GM12878 (cell line): Measurements from ENCODE around the gene POLR2B. TPM values are rescaled to one million over a fixed set of nuclear protein-coding genes. Genes with fewer than 3 reads are reported as not detected.

Experiments used
- ATAC-seq: fragments of 200-7000 bp; cut with Tn5 transposase; 3 replicates; pipeline ENCODE4 v1.9.1; 2020; ENCODE audit warnings: mild to moderate bottlenecking, moderate library complexity
- BruUV-seq: library from RNA; stranded (reverse); fragments of 400-500 nt; replicated peaks from 2 replicates; lab custom pipeline; 2021; lab: Mats Ljungman, UMichigan
- CTCF ChIA-PET: fragments of 300-600 bp; sonication (Branson Sonifier 250); formaldehyde crosslinking; extraction: SDS; loops from one replicate; lab custom pipeline; 2021; ENCODE audit warnings: inconsistent platforms; lab: Yijun Ruan, JAX
- POLR2A ChIA-PET: fragments of 350-600 bp; formaldehyde crosslinking; extraction: SDS; loops from one replicate; lab custom pipeline; 2021; ENCODE audit warnings: inconsistent platforms; lab: Charles Lee
- RAD21 ChIA-PET: fragments of 300-600 bp; sonication (Branson Sonifier 250); formaldehyde crosslinking; loops from one replicate; lab custom pipeline; 2023; ENCODE audit warnings: antibody characterized with exemption; ENCODE audit not compliant: unreplicated experiment; lab: Charles Lee
- SMC1A ChIA-PET: fragments of 300-600 bp; sonication (Branson Sonifier 250); formaldehyde crosslinking; loops from one replicate; lab custom pipeline; 2023; ENCODE audit not compliant: unreplicated experiment, uncharacterized antibody; lab: Charles Lee
- DNase-seq: peaks from one replicate; pipeline ENCODE4 v3.0.0-alpha.2; 2011; ENCODE audit warnings: low read depth, low spot score
- FAIRE-seq: peaks from 3 replicates; lab custom pipeline; 2011; peaks lifted over from hg19 to GRCh38; lab: Jason Lieb, UNC
- H2AFZ ChIP-seq: 2 replicates; pipeline ENCODE4 v1.6.0; 2011; ENCODE audit warnings: low read depth, low read length, control low read depth; ENCODE audit not compliant: control insufficient read depth
- H3K27ac ChIP-seq: 2 replicates; pipeline ENCODE4 v1.5.1; 2011; ENCODE audit warnings: control low read depth; ENCODE audit not compliant: control insufficient read depth, insufficient read depth
- H3K27me3 ChIP-seq, 2 experiments: replicated peaks in 1 of 2; 2 replicates each; pipeline versions ENCODE4 v1.6.0 to v1.6.1; 2011; ENCODE audit warnings: low read length in 1 of 2; ENCODE audit not compliant: control insufficient read depth in 2 of 2, insufficient read depth in 2 of 2
- H3K36me3 ChIP-seq, 2 experiments: 2 replicates each; pipeline ENCODE4 v1.5.1; 2011; ENCODE audit warnings: low read length in 1 of 2; ENCODE audit not compliant: control insufficient read depth in 2 of 2, insufficient read depth in 2 of 2
- H3K4me1 ChIP-seq: 2 replicates; pipeline ENCODE4 v1.6.1; 2011; ENCODE audit warnings: mild to moderate bottlenecking, low read length, moderate library complexity, mixed read lengths; ENCODE audit not compliant: control insufficient read depth, insufficient read depth
- H3K4me2 ChIP-seq: 2 replicates; pipeline ENCODE4 v1.6.0; 2011; ENCODE audit warnings: control low read depth; ENCODE audit not compliant: control insufficient read depth, insufficient read depth
- H3K4me3 ChIP-seq: fragments of 200-600 bp; sonication (generic); 2 replicates; pipeline ENCODE4 v1.5.1; 2016
- H3K79me2 ChIP-seq: 2 replicates; pipeline ENCODE4 v1.6.0; 2011; ENCODE audit warnings: low read length; ENCODE audit not compliant: control insufficient read depth, insufficient read depth
- H3K9ac ChIP-seq: 2 replicates; pipeline ENCODE4 v1.8.0; 2011; ENCODE audit warnings: low read length, control low read depth, mixed read lengths; ENCODE audit not compliant: control insufficient read depth, insufficient read depth
- H3K9me3 ChIP-seq: replicated peaks from 3 replicates; pipeline ENCODE4 v1.5.1; 2011; ENCODE audit warnings: mild to moderate bottlenecking, low read length; ENCODE audit not compliant: control insufficient read depth, insufficient read depth
- H4K20me1 ChIP-seq: 2 replicates; pipeline ENCODE4 v1.6.0; 2011; ENCODE audit not compliant: control insufficient read depth, insufficient read depth
- GABPA ChIP-seq: IDR thresholded peaks from 2 replicates; pipeline ENCODE4 v1.6.1; 2014; ENCODE audit warnings: antibody characterized with exemption, low read depth, mild to moderate bottlenecking, inconsistent platforms
- GATAD2B ChIP-seq: fragments of 450-650 bp; conservative IDR thresholded peaks from 2 replicates; pipeline ENCODE4 v1.6.1; 2017; ENCODE audit warnings: low read depth, mild to moderate bottlenecking, moderate library complexity
- HDAC2 ChIP-seq: fragments of 200-600 bp; sonication (generic); IDR thresholded peaks from 2 replicates; pipeline ENCODE4 v1.6.1; 2017
- JUNB ChIP-seq: IDR thresholded peaks from 2 replicates; pipeline ENCODE4 v1.6.1; 2016; ENCODE audit warnings: antibody characterized with exemption, mild to moderate bottlenecking
- RAD21 ChIP-seq: IDR thresholded peaks from 2 replicates; pipeline ENCODE4 v1.6.1; 2011; ENCODE audit warnings: mild to moderate bottlenecking, low read depth, low read length, moderate library complexity; ENCODE audit not compliant: insufficient read depth
- RCOR1 ChIP-seq: conservative IDR thresholded peaks from 2 replicates; pipeline ENCODE4 v1.6.1; 2012; ENCODE audit warnings: low read depth, low read length, improper control_type of control experiment
- SMC3 ChIP-seq: IDR thresholded peaks from 2 replicates; pipeline ENCODE4 v1.6.1; 2011; ENCODE audit warnings: low read length, improper control_type of control experiment, borderline replicate concordance
- SREBF1 ChIP-seq: IDR thresholded peaks from 2 replicates; pipeline ENCODE4 v1.6.1; 2012; ENCODE audit warnings: mild to moderate bottlenecking, low read length
- STAT1 ChIP-seq: fragments of 450-650 bp; conservative IDR thresholded peaks from 2 replicates; pipeline ENCODE4 v1.6.1; 2014; ENCODE audit warnings: antibody characterized with exemption, mild to moderate bottlenecking
- TARDBP ChIP-seq: IDR thresholded peaks from 2 replicates; pipeline ENCODE4 v1.6.1; 2016; ENCODE audit warnings: borderline replicate concordance
- ZNF274 ChIP-seq: IDR thresholded peaks from one replicate; pipeline ENCODE4 v1.8.0; 2011; ENCODE audit not compliant: insufficient read length, insufficient read depth
- ZNF622 ChIP-seq: fragments of 450-650 bp; IDR thresholded peaks from 2 replicates; pipeline ENCODE4 v1.6.1; 2017; ENCODE audit warnings: mild to moderate bottlenecking, inconsistent platforms
- WGBS: methylation state at CpG from one replicate; pipeline ENCODE4 v1.1.6; 2016; ENCODE audit warnings: low lambda C conversion rate; ENCODE audit not compliant: insufficient replicate concordance, insufficient coverage; ENCODE audit errors: missing lambda C conversion rate; 5-methylcytosine and 5-hydroxymethylcytosine counted together
- in situ Hi-C: fragments of 300-500 bp; cut with MboI; formaldehyde crosslinking; loops from 9 replicates; pipeline ENCODE4 v1.14.3; 2018; ENCODE audit warnings: mixed read lengths
- intact Hi-C: fragments of 100-400 bp; cut with micrococcal nuclease; formaldehyde crosslinking; loops from one replicate; pipeline ENCODE4 v1.14.2; 2022; ENCODE audit not compliant: unreplicated experiment
- polyA plus RNA-seq, 11 experiments: library from polyadenylated mRNA; depleted of rRNA in 4 of 11; unstranded in 6 of 11; stranded (reverse) in 5 of 11; fragments of >200 nt; fragmentation: Nextera tagmentation in 4 of 11; fragmentation: Illumina TruSeq in 1 of 11; extraction: Ambion mirVana in 4 of 11; extraction: Trizol in 1 of 11; gene quantifications; 1 replicate in 1 of 11; 2 replicates in 10 of 11; pipeline versions ENCODE4 v1.2.1 to v1.2.3, GENCODE V29; 2011 to 2016; ENCODE audit warnings: inconsistent platforms in 2 of 11, missing spikeins in 2 of 11, low read depth in 1 of 11
- total RNA-seq, 4 experiments: library from RNA; depleted of rRNA in 3 of 4; stranded (reverse); fragments of >200 nt in 3 of 4; fragmentation: Illumina TruSeq in 1 of 4; extraction: Trizol in 1 of 4; gene quantifications; 2 replicates each; pipeline versions ENCODE4 v1.2.1 to v1.2.3, GENCODE V29; 2013 to 2021
- TF ChIP-seq, protein P1 (sequence below): fragments of 450-650 bp; IDR thresholded peaks from 2 replicates; pipeline ENCODE4 v1.6.1; 2014; ENCODE audit warnings: mild to moderate bottlenecking
- TF ChIP-seq, protein P2 (sequence below): fragments of 450-650 bp; formaldehyde crosslinking; IDR thresholded peaks from 2 replicates; pipeline ENCODE4 v1.4.0; 2022; ENCODE audit warnings: mild to moderate bottlenecking, moderate library complexity
- TF ChIP-seq, protein P3 (sequence below): fragments of 450-650 bp; IDR thresholded peaks from 2 replicates; pipeline ENCODE4 v1.6.1; 2017; ENCODE audit warnings: borderline replicate concordance
- TF ChIP-seq, protein P4 (sequence below): IDR thresholded peaks from 2 replicates; pipeline ENCODE4 v1.6.1; 2012; ENCODE audit warnings: low read length, inconsistent platforms
- TF ChIP-seq, protein P5 (sequence below): fragments of 450-650 bp; IDR thresholded peaks from 2 replicates; pipeline ENCODE4 v1.6.1; 2017; ENCODE audit warnings: mild to moderate bottlenecking

The POLR2B gene
- total and polyA plus RNA-seq, 10 of the 15 experiments (the other 5 are each of a cell fraction or from before 2014, with no cell fraction given), result 46.0 to 183 (median 99.2) TPM

DNA sequence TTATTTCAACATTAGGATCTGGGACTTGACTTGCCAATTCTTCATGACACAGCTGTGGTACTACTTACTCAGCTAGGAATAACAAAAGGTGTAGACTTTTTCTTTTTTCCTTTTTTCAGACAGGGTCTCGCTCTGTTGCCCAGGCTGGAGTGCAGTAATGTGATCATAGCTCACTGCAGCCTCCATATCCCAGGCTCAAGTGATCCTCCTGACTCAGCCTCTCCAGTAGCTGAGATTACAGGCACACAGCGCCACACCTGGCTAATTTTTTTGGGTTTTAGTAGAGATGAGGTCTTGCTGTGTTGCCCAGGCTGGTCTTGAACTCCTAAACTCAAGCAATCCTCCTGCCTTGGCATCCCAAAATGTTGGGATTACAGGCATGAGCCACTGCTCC lies 17.6 kb upstream of the POLR2B start:
- CTCF ChIA-PET, result interaction anchor here (0.7 to 3.0 kb wide), 13 partner anchors 10 to 309 kb away, joined by 3 to 11 read pairs (median 3); partner anchors contain the start of gene NOA1
- ATAC-seq, result no peak
- Histone ChIP-seq H3K9ac (no peak overlapping the region), H4K20me1 (no peaks in the 10 kb centered on the region), H2AFZ (no peak overlapping the region), H3K9me3 (no peaks in the 10 kb centered on the region), H3K27ac (no peak overlapping the region), H3K79me2 (no peaks in the 10 kb centered on the region), H3K4me1 (no peaks in the 10 kb centered on the region), H3K36me3 (peaks cover 0 to 19% of the 10 kb centered on the region in 2 experiments; a peak in 3 of 4 replicates), H3K4me3 (no peak overlapping the region), H3K27me3 (no peaks in the 10 kb centered on the region), H3K4me2 (no peak overlapping the region)
- in situ Hi-C loops (no loop called here), intact Hi-C loops (no loop called here)
- DNase-seq, result no peak
- 94% methylated on average over 2 of the region's 2 CpGs for WGBS
- POLR2A ChIA-PET, result no interaction called here
- RAD21 ChIA-PET, result no interaction called here
- no peak for FAIRE-seq
- SMC1A ChIA-PET, result interaction anchor here (0.7 to 4.1 kb wide), 5 partner anchors 9 to 54 kb away, joined by 3 to 14 read pairs (median 4); partner anchors contain the start of genes NOA1, POLR2B and REST
- TF ChIP-seq SREBF1 (no peak), JUNB (no peak), HDAC2 (no peak), GATAD2B (no peak), STAT1 (no peak), RCOR1 (no peak), SMC3 (no peak), GABPA (no peak), ZNF622 (no peak), ZNF274 (no peak), TARDBP (no peak), RAD21 (no peak)
- TF ChIP-seq, protein P1, sequence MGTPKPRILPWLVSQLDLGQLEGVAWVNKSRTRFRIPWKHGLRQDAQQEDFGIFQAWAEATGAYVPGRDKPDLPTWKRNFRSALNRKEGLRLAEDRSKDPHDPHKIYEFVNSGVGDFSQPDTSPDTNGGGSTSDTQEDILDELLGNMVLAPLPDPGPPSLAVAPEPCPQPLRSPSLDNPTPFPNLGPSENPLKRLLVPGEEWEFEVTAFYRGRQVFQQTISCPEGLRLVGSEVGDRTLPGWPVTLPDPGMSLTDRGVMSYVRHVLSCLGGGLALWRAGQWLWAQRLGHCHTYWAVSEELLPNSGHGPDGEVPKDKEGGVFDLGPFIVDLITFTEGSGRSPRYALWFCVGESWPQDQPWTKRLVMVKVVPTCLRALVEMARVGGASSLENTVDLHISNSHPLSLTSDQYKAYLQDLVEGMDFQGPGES, result no peak
- TF ChIP-seq, protein P2, sequence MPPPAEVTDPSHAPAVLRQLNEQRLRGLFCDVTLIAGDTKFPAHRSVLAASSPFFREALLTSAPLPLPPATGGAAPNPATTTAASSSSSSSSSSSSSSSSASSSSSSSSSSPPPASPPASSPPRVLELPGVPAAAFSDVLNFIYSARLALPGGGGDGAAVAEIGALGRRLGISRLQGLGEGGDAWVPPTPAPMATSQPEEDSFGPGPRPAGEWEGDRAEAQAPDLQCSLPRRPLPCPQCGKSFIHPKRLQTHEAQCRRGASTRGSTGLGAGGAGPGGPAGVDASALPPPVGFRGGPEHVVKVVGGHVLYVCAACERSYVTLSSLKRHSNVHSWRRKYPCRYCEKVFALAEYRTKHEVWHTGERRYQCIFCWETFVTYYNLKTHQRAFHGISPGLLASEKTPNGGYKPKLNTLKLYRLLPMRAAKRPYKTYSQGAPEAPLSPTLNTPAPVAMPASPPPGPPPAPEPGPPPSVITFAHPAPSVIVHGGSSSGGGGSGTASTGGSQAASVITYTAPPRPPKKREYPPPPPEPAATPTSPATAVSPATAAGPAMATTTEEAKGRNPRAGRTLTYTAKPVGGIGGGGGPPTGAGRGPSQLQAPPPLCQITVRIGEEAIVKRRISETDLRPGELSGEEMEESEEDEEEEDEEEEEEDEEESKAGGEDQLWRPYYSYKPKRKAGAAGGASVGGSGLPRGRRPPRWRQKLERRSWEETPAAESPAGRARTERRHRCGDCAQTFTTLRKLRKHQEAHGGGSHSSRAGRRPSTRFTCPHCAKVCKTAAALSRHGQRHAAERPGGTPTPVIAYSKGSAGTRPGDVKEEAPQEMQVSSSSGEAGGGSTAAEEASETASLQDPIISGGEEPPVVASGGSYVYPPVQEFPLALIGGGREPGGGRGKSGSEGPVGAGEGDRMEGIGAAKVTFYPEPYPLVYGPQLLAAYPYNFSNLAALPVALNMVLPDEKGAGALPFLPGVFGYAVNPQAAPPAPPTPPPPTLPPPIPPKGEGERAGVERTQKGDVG, result no peak
- TF ChIP-seq, protein P3, sequence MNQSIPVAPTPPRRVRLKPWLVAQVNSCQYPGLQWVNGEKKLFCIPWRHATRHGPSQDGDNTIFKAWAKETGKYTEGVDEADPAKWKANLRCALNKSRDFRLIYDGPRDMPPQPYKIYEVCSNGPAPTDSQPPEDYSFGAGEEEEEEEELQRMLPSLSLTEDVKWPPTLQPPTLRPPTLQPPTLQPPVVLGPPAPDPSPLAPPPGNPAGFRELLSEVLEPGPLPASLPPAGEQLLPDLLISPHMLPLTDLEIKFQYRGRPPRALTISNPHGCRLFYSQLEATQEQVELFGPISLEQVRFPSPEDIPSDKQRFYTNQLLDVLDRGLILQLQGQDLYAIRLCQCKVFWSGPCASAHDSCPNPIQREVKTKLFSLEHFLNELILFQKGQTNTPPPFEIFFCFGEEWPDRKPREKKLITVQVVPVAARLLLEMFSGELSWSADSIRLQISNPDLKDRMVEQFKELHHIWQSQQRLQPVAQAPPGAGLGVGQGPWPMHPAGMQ, result no peak
- TF ChIP-seq, protein P4, sequence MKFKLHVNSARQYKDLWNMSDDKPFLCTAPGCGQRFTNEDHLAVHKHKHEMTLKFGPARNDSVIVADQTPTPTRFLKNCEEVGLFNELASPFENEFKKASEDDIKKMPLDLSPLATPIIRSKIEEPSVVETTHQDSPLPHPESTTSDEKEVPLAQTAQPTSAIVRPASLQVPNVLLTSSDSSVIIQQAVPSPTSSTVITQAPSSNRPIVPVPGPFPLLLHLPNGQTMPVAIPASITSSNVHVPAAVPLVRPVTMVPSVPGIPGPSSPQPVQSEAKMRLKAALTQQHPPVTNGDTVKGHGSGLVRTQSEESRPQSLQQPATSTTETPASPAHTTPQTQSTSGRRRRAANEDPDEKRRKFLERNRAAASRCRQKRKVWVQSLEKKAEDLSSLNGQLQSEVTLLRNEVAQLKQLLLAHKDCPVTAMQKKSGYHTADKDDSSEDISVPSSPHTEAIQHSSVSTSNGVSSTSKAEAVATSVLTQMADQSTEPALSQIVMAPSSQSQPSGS, result no peak
- TF ChIP-seq, protein P5, sequence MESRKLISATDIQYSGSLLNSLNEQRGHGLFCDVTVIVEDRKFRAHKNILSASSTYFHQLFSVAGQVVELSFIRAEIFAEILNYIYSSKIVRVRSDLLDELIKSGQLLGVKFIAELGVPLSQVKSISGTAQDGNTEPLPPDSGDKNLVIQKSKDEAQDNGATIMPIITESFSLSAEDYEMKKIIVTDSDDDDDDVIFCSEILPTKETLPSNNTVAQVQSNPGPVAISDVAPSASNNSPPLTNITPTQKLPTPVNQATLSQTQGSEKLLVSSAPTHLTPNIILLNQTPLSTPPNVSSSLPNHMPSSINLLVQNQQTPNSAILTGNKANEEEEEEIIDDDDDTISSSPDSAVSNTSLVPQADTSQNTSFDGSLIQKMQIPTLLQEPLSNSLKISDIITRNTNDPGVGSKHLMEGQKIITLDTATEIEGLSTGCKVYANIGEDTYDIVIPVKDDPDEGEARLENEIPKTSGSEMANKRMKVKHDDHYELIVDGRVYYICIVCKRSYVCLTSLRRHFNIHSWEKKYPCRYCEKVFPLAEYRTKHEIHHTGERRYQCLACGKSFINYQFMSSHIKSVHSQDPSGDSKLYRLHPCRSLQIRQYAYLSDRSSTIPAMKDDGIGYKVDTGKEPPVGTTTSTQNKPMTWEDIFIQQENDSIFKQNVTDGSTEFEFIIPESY, result no peak
- BruUV-seq, result no TSS peak
